Tibial nerve (tissue), 4 donors: ENCODE results near the gene PHLPP1. TPM values are rescaled to one million over a fixed set of nuclear protein-coding genes. Genes with fewer than 3 reads are reported as not detected.

ENCODE experiments used
- DNase-seq, 2 donors: peaks; one replicate each; pipeline ENCODE4 v3.0.0-alpha.2; 2019; ENCODE audit warnings: low spot score in 2 of 2
- H3K27ac ChIP-seq, 4 donors: fragments of 200-600 bp; sonication (generic) in 3 of 4; one replicate each; pipeline ENCODE4 v1.5.1; 2017 to 2019; ENCODE audit warnings: mild to moderate bottlenecking in 1 of 4
- H3K27me3 ChIP-seq, 2 donors: fragments of 200-600 bp; sonication (generic) in 1 of 2; one replicate each; pipeline versions ENCODE4 v1.5.1 to v1.6.0; 2017 to 2019
- H3K36me3 ChIP-seq, 3 donors: fragments of 200-600 bp; sonication (generic); one replicate each; pipeline ENCODE4 v1.5.1; 2018 to 2019
- H3K4me1 ChIP-seq, 4 donors: fragments of 200-600 bp; sonication (generic) in 3 of 4; one replicate each; pipeline ENCODE4 v1.5.1; 2017 to 2019
- H3K4me3 ChIP-seq, 4 donors: fragments of 200-600 bp; sonication (generic) in 3 of 4; one replicate each; pipeline ENCODE4 v1.5.1; 2017 to 2019; ENCODE audit warnings: mild to moderate bottlenecking in 1 of 4, moderate library complexity in 1 of 4
- H3K9me3 ChIP-seq, 4 donors: fragments of 200-600 bp; sonication (generic) in 3 of 4; one replicate each; pipeline ENCODE4 v1.5.1; 2017 to 2019
- EP300 ChIP-seq, 2 donors: sonication (generic); formaldehyde crosslinking; IDR thresholded peaks; one replicate each; pipeline ENCODE4 v1.6.1; 2017; ENCODE audit warnings: antibody characterized with exemption in 2 of 2, mild to moderate bottlenecking in 1 of 2
- POLR2A ChIP-seq, 2 donors: fragments of 450-650 bp; IDR thresholded peaks; one replicate each; pipeline ENCODE4 v1.6.1; 2017; ENCODE audit warnings: antibody characterized with exemption in 2 of 2, mild to moderate bottlenecking in 2 of 2, moderate library complexity in 2 of 2
- WGBS, 2 donors: methylation state at CpG; one replicate each; pipeline ENCODE4 v1.1.5; 2018; 5-methylcytosine and 5-hydroxymethylcytosine counted together
- total RNA-seq, 4 donors: library from RNA; depleted of rRNA; stranded (reverse); fragments of >200 nt; gene quantifications; one replicate each; pipeline ENCODE4 v1.1.0, GENCODE V29; 2016
- TF ChIP-seq, protein P1 (sequence below), 5 experiments: fragments of 200-600 bp in 3 of 5; fragments of 450-650 bp in 2 of 5; sonication (generic) in 3 of 5; IDR thresholded peaks; one replicate each; pipeline ENCODE4 v1.5.1; 2016 to 2019; ENCODE audit warnings: antibody characterized with exemption in 5 of 5, mild to moderate bottlenecking in 3 of 5, moderate library complexity in 2 of 5

The PHLPP1 gene
- total RNA-seq, 4 donors from 2014 or later, result 11.4 to 16.1 (median 14.5) TPM

DNA sequence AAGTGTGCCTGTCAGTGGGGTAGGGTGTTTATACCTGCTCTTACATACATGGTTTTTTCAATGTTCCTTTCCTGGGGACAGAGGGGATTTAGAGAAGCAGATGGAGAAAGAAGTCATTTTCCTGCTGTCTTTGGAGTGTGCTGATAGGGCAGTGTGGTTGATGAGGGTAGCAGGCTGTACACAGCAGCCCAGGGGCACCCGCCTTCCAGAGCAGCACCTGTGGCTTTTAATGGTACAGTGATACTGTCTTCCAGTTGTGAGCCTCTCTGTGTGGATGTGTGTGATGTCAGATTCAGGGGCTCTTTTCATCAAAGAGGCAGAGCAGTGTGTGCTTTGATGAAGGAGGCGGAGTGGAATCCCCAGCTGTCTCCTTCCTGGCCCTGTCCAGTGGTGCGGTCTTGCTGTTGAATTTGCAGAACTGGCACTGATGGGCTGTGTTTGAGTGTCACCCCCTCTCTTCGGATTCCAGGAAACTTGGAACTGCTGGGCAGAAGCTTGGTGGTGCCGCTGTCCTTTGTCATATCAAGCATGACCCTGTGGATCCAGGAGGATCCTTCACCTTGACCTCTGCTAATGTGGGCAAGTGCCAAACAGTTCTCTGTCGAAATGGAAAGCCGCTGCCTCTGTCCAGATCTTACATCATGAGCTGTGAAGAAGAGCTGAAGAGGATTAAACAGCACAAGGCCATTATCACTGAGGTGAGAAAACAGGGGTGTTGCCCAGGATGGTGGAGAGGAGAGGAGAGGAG is 259.8 kb downstream of the PHLPP1 start:
- H3K36me3 ChIP-seq, result peaks cover 0 to 63% (median 0%) of the 10 kb centered on the region in 3 donors
- TF ChIP-seq POLR2A (IDR thresholded peaks at IDR 0.05) (no peak), EP300 (IDR thresholded peaks at IDR 0.05) (no peak)
- TF ChIP-seq, protein P1, sequence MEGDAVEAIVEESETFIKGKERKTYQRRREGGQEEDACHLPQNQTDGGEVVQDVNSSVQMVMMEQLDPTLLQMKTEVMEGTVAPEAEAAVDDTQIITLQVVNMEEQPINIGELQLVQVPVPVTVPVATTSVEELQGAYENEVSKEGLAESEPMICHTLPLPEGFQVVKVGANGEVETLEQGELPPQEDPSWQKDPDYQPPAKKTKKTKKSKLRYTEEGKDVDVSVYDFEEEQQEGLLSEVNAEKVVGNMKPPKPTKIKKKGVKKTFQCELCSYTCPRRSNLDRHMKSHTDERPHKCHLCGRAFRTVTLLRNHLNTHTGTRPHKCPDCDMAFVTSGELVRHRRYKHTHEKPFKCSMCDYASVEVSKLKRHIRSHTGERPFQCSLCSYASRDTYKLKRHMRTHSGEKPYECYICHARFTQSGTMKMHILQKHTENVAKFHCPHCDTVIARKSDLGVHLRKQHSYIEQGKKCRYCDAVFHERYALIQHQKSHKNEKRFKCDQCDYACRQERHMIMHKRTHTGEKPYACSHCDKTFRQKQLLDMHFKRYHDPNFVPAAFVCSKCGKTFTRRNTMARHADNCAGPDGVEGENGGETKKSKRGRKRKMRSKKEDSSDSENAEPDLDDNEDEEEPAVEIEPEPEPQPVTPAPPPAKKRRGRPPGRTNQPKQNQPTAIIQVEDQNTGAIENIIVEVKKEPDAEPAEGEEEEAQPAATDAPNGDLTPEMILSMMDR (IDR thresholded peaks at IDR 0.05), result no peak
- H3K27ac ChIP-seq, result no peak overlapping the region
- H3K4me1 ChIP-seq, result peaks cover 0 to 13% (median 0%) of the 10 kb centered on the region in 4 donors
- WGBS, 2 donors, result 88 to 97% methylated on average over 6 to 7 of the region's 7 CpGs
- H3K9me3 ChIP-seq, result no peaks in the 10 kb centered on the region
- H3K4me3 ChIP-seq, result no peak overlapping the region
- H3K27me3 ChIP-seq, result no peaks in the 10 kb centered on the region
- no peak for DNase-seq

DNA sequence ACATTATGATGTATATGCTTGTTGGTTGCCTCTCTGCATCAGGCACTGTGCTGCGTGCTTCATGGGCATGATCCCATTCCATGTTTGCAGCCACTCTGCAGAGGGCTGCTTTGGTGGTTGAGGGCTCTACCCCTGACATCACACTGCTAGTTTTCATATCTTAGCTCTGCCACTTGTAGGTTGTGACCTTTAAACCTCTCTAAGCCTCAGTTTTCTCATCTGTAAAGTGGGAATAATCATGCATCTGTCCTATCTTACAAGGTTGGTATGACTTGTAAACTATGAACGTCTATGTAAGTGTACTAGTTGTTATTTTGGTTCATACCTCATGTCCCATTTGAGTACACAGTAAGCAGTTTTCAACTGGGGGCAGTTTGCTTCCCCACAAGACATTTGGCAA is 260.4 kb downstream of the PHLPP1 start:
- WGBS, 2 donors, result 87 to 98% methylated on average over 2 of the region's 2 CpGs
- Histone ChIP-seq H3K4me3 (no peak overlapping the region), H3K4me1 (peaks cover 0 to 15% (median 0%) of the 10 kb centered on the region in 4 donors), H3K27me3 (no peaks in the 10 kb centered on the region), H3K9me3 (no peaks in the 10 kb centered on the region), H3K27ac (no peak overlapping the region), H3K36me3 (peaks cover 0 to 63% (median 0%) of the 10 kb centered on the region in 3 donors)
- TF ChIP-seq, protein P1 (IDR thresholded peaks at IDR 0.05), result no peak
- no peak for TF ChIP-seq POLR2A (IDR thresholded peaks at IDR 0.05)
- TF ChIP-seq EP300 (IDR thresholded peaks at IDR 0.05), result no peak
- no peak for DNase-seq

DNA sequence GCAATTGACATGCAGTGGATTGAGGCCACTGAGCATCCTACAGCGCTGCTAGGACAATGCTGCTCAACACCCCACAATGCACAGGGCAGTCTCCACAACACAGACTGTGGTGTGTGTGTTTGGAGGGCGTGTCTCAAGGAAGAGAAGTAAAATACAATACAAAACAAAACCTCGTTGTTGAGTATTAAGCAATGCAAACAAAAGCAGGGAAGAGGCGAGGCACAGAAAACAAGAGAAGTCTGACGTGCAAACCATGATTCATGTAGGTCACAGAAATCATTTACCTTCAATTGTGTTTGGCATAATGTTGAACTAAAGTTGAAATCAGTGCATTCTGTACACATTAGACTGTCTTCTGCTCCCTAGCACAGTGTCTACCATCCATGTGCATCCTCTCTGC is 260.9 kb downstream of the PHLPP1 start:
- Histone ChIP-seq H3K9me3 (no peaks in the 10 kb centered on the region), H3K27ac (no peak overlapping the region), H3K27me3 (no peaks in the 10 kb centered on the region), H3K4me3 (no peak overlapping the region), H3K4me1 (peaks cover 0 to 15% (median 0%) of the 10 kb centered on the region in 4 donors), H3K36me3 (peaks cover 0 to 63% (median 0%) of the 10 kb centered on the region in 3 donors)
- WGBS, 2 donors, result 66 to 75% methylated on average over 5 of the region's 5 CpGs
- no peak for DNase-seq
- no peak for TF ChIP-seq POLR2A (IDR thresholded peaks at IDR 0.05)
- TF ChIP-seq EP300 (IDR thresholded peaks at IDR 0.05), result no peak
- TF ChIP-seq, protein P1 (IDR thresholded peaks at IDR 0.05), result no peak

DNA sequence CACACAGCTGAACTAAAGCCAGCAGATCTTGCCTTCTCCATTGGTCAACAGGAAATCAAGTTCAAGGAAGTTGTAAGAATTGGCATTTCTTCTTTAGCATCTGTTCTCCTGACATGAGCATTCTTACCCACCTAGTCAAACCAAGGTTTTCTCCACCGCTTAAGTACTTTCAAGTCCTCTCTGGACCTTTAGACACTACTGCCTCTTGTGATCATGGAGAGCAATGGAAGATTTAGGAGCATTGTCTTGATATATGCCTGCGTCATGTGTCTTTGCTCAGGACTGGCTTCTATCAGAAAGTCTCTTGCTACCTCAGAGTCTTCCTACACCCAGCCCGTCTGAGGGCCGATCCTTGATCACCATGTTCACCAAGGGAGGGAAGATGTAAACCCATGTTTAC is 262.2 kb downstream of the PHLPP1 start:
- no peak for TF ChIP-seq EP300 (IDR thresholded peaks at IDR 0.05)
- TF ChIP-seq, protein P1 (IDR thresholded peaks at IDR 0.05), result no peak
- no peak for TF ChIP-seq POLR2A (IDR thresholded peaks at IDR 0.05)
- H3K27me3 ChIP-seq, result no peaks in the 10 kb centered on the region
- peaks cover 0 to 59% (median 0%) of the 10 kb centered on the region in 3 donors for H3K36me3 ChIP-seq
- H3K9me3 ChIP-seq, result no peaks in the 10 kb centered on the region
- H3K27ac ChIP-seq, result no peak overlapping the region
- peaks cover 0 to 19% (median 0%) of the 10 kb centered on the region in 4 donors for H3K4me1 ChIP-seq
- no peak overlapping the region for H3K4me3 ChIP-seq
- no peak for DNase-seq
- WGBS, 2 donors, result 72 to 90% methylated on average over 4 of the region's 4 CpGs

DNA sequence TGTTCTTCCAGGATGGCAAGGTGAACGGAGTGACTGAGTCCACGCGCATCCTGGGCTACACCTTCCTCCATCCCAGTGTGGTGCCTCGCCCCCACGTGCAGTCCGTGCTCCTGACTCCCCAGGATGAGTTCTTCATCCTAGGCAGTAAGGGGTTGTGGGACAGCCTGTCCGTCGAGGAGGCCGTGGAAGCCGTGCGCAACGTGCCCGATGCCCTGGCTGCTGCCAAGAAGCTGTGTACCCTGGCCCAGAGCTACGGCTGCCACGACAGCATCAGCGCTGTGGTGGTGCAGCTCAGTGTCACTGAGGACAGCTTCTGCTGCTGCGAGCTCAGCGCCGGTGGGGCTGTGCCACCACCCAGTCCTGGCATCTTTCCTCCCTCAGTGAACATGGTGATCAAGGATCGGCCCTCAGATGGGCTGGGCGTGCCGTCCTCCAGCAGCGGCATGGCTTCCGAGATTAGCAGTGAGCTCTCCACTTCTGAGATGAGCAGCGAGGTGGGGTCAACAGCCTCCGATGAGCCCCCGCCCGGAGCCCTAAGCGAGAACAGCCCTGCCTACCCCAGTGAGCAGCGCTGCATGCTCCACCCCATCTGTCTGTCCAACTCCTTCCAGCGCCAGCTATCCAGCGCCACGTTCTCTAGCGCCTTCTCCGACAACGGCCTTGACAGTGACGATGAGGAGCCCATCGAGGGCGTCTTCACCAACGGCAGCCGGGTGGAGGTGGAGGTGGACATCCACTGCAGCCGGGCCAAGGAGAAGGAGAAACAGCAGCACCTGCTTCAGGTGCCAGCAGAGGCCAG is 263.1 kb downstream of the PHLPP1 start:
- DNase-seq, result no peak

More for the DNA sequence above, 263.1 kb downstream of the PHLPP1 start:
- 94 to 97% methylated on average over 29 to 36 of the region's 42 CpGs for WGBS, 2 donors
- TF ChIP-seq POLR2A (IDR thresholded peaks at IDR 0.05) (no peak), EP300 (IDR thresholded peaks at IDR 0.05) (no peak)
- TF ChIP-seq, protein P1 (IDR thresholded peaks at IDR 0.05), result no peak
- Histone ChIP-seq H3K9me3 (no peaks in the 10 kb centered on the region), H3K4me1 (peaks cover 0 to 23% (median 0%) of the 10 kb centered on the region in 4 donors), H3K4me3 (no peak overlapping the region), H3K36me3 (peaks cover 0 to 50% (median 0%) of the 10 kb centered on the region in 3 donors), H3K27ac (peak overlapping the region in 1 of 4 donors; percentile 62), H3K27me3 (no peaks in the 10 kb centered on the region)
